22Rv1 (cell line): ENCODE measurements around the gene LIMS1.
"Not testable (repeated sequence)": the region's sequence is repeated elsewhere in the genome, so short reads cannot be mapped to it uniquely, and the experiment has no call there.

Experiments
- H3K27ac ChIP-seq: fragments of 450-650 bp; 2 replicates; pipeline ENCODE4 v1.5.1; 2017
- CTCF ChIP-seq: fragments of 450-650 bp; IDR thresholded peaks from 2 replicates; pipeline ENCODE4 v1.5.1; 2017; ENCODE audit warnings: mild to moderate bottlenecking
- ZFX ChIP-seq: fragments of 450-650 bp; IDR thresholded peaks from 2 replicates; pipeline ENCODE4 v1.6.1; 2017; ENCODE audit warnings: antibody characterized with exemption, borderline replicate concordance

The LIMS1 gene

GRCh38 chr2:108719149-108720044 lies 185.1 kb downstream of the LIMS1 start, which contains the start of gene RANBP2:
RANBP2 (plus strand) TSS chr2:108719482; CDS start chr2:108719607, 125 bp downstream.
- TF ChIP-seq CTCF (no peak), ZFX (no peak)
- peak within 1 kb of the TSS; percentile 90 for H3K27ac ChIP-seq

GRCh38 chr2:108726048-108726447 lies 191.8 kb downstream of the LIMS1 start:
- H3K27ac ChIP-seq: not testable (repeated sequence)

GRCh38 chr2:108734656-108735055 lies 200.4 kb downstream of the LIMS1 start:
- not testable (repeated sequence) for H3K27ac ChIP-seq
